Measurements from ENCODE around the gene CLNK.

DNA sequence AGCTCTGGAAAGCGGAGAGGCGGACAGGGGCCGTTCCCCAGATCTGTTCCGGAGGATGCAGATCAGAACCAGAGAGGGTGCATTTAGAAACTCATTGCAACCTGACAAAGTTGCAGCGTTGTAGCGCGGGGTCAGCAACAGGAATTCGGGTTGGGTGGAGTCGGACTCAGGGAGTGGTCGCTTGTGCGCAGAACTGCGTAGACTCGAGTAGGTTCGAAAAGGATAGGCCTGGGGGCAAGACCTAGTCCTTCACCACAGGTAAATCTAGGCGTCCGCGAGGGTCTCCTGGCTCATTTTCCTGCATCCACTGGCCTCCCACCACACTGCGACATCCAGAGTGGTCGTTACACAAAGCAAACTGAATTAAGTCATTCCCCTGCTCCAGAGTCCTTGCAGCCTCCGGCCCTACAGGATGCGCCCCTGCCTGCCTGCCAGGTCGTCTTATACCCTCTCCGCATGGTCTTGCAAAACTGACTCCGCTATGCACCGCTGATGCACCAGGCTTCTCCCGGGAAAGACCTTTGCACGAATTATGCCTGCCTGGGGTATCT, 222.6 kb downstream of the CLNK start:
- TF ChIP-seq CTCF (IDR thresholded peaks at IDR 0.05): no peak
- TF ChIP-seq POLR2A (IDR thresholded peaks at IDR 0.05): no peak
- TF ChIP-seq POLR2AphosphoS5 (IDR thresholded peaks at IDR 0.05): no peak
